Endothelial cell of umbilical vein (primary cell): Measurements from ENCODE around the gene SKA1. TPM values are rescaled to one million over a fixed set of nuclear protein-coding genes. Genes with fewer than 3 reads are reported as not detected.

Experiments used
- BruUV-seq: library from RNA; stranded (reverse); fragments of 400-500 nt; replicated peaks from 2 replicates; lab custom pipeline; 2021; lab: Mats Ljungman, UMichigan
- CTCF ChIA-PET: fragments of 300-600, 350-600 bp; sonication (Branson Sonifier 250); formaldehyde crosslinking; loops from one replicate; lab custom pipeline; 2021; ENCODE audit warnings: antibody characterized with exemption, inconsistent platforms; lab: Charles Lee
- POLR2A ChIA-PET: fragments of 300-600, 350-600 bp; sonication (Branson Sonifier 250); formaldehyde crosslinking; loops from one replicate; lab custom pipeline; 2021; ENCODE audit warnings: antibody characterized with exemption, inconsistent platforms; lab: Charles Lee
- DNase-seq: peaks from one replicate; pipeline ENCODE4 v3.0.0-alpha.2; 2011; ENCODE audit warnings: low read depth, low spot score
- FAIRE-seq: peaks from 2 replicates; lab custom pipeline; 2011; peaks lifted over from hg19 to GRCh38; lab: Jason Lieb, UNC
- H2AFZ ChIP-seq: 2 replicates; pipeline ENCODE4 v1.6.0; 2012; ENCODE audit warnings: low read depth, low read length, control low read depth, inconsistent platforms
- H3K27ac ChIP-seq: 2 replicates; pipeline ENCODE4 v1.5.1; 2011; ENCODE audit warnings: low read depth, mild to moderate bottlenecking, control low read depth, low read length, moderate library complexity; ENCODE audit not compliant: insufficient read depth
- H3K27me3 ChIP-seq, 2 experiments: 2 replicates each; pipeline versions ENCODE4 v1.6.0 to v1.6.1; 2011; ENCODE audit warnings: low read length in 2 of 2, mixed read lengths in 1 of 2; ENCODE audit not compliant: control insufficient read depth in 2 of 2, insufficient read depth in 2 of 2
- H3K36me3 ChIP-seq, 2 experiments: 2 replicates in 1 of 2; 3 replicates in 1 of 2; pipeline ENCODE4 v1.5.1; 2011; ENCODE audit warnings: low read length in 2 of 2, mild to moderate bottlenecking in 1 of 2, moderate library complexity in 1 of 2; ENCODE audit not compliant: control insufficient read depth in 2 of 2, insufficient read depth in 2 of 2; ENCODE audit errors: extremely low read depth in 1 of 2
- H3K4me1 ChIP-seq: 3 replicates; pipeline ENCODE4 v1.5.1; 2011; ENCODE audit warnings: mild to moderate bottlenecking, low read length; ENCODE audit not compliant: control insufficient read depth, insufficient read depth; ENCODE audit errors: extremely low read depth
- H3K4me2 ChIP-seq: 2 replicates; pipeline ENCODE4 v1.6.1; 2011; ENCODE audit warnings: low read length, control low read depth, mixed read lengths; ENCODE audit not compliant: insufficient read depth
- H3K4me3 ChIP-seq, 3 experiments: fragments of 200-600 bp in 1 of 3; sonication (generic), shearing (Covaris generic) in 1 of 3; replicated peaks in 1 of 3; 2 replicates each; pipeline ENCODE4 v1.5.1; 2011 to 2016; ENCODE audit warnings: control low read depth in 3 of 3, low read length in 3 of 3, mild to moderate bottlenecking in 2 of 3, inconsistent platforms in 1 of 3, low read depth in 1 of 3, moderate library complexity in 1 of 3; ENCODE audit not compliant: insufficient read depth in 1 of 3
- H3K79me2 ChIP-seq: 2 replicates; pipeline ENCODE4 v1.6.0; 2012; ENCODE audit warnings: low read length, inconsistent platforms; ENCODE audit not compliant: control insufficient read depth, insufficient read depth
- H3K9ac ChIP-seq: replicated peaks from 2 replicates; pipeline ENCODE3; 2011; ENCODE audit warnings: low read length, control low read depth; ENCODE audit not compliant: insufficient read depth; ENCODE audit errors: extremely low read depth
- H3K9me1 ChIP-seq: replicated peaks from 3 replicates; pipeline ENCODE4 v1.6.0; 2011; ENCODE audit warnings: mild to moderate bottlenecking, low read length; ENCODE audit not compliant: control insufficient read depth, insufficient read depth; ENCODE audit errors: extremely low read depth
- H3K9me3 ChIP-seq: replicated peaks from 2 replicates; pipeline ENCODE4 v1.5.1; 2012; ENCODE audit warnings: low read length, inconsistent platforms; ENCODE audit not compliant: control insufficient read depth, insufficient read depth
- H4K20me1 ChIP-seq: replicated peaks from 2 replicates; pipeline ENCODE3; 2011; ENCODE audit warnings: mild to moderate bottlenecking, low read length; ENCODE audit not compliant: control insufficient read depth, insufficient read depth; ENCODE audit errors: extremely low read depth
- EZH2 ChIP-seq: IDR thresholded peaks from 2 replicates; pipeline ENCODE4 v1.6.1; 2012; ENCODE audit warnings: borderline replicate concordance, low read depth, mild to moderate bottlenecking, moderate library complexity, low read length, inconsistent platforms; ENCODE audit not compliant: severe bottlenecking
- FOS ChIP-seq: IDR thresholded peaks from 2 replicates; pipeline ENCODE4 v1.6.1; 2011; ENCODE audit warnings: mild to moderate bottlenecking, low read length, moderate library complexity, borderline replicate concordance; ENCODE audit not compliant: insufficient read depth
- GATA2 ChIP-seq: IDR thresholded peaks from 2 replicates; pipeline ENCODE4 v1.7.0; 2011; ENCODE audit warnings: low read depth, mild to moderate bottlenecking, moderate library complexity, mixed read lengths, low read length; ENCODE audit not compliant: insufficient read length, insufficient read depth
- JUN ChIP-seq: IDR thresholded peaks from 2 replicates; pipeline ENCODE4 v1.6.1; 2011; ENCODE audit warnings: borderline replicate concordance, low read depth; ENCODE audit not compliant: insufficient read length, insufficient read depth
- MYC ChIP-seq: IDR thresholded peaks from one replicate; pipeline ENCODE4 v1.6.1; 2011; ENCODE audit warnings: mild to moderate bottlenecking, low read depth, low read length
- POLR2A ChIP-seq: IDR thresholded peaks from 2 replicates; pipeline ENCODE4 v1.6.1; 2012; ENCODE audit warnings: low read depth, mild to moderate bottlenecking, control low read depth, low read length
- POLR2AphosphoS5 ChIP-seq: IDR thresholded peaks from 2 replicates; pipeline ENCODE4 v1.6.1; 2012; ENCODE audit warnings: low read depth, mild to moderate bottlenecking, control low read depth, low read length, moderate library complexity; ENCODE audit not compliant: insufficient read depth
- dilution Hi-C: fragments of 300-500 bp; cut with MboI; formaldehyde crosslinking; loops from one replicate; pipeline ENCODE4 v1.15.0; 2019; ENCODE audit warnings: low sequenced_read_pairs; ENCODE audit not compliant: extremely low pct_ligation_motif_present
- intact Hi-C: fragments of 100-400 bp; cut with micrococcal nuclease; formaldehyde crosslinking; loops from one replicate; pipeline ENCODE4 v1.10.0; 2022
- polyA plus RNA-seq, 4 experiments: library from polyadenylated mRNA; depleted of rRNA in 3 of 4; stranded (reverse) in 3 of 4; unstranded in 1 of 4; fragments of >200 nt; gene quantifications; 2 replicates each; pipeline versions ENCODE4 v1.2.1 to v1.2.3, GENCODE V29; 2011 to 2012; ENCODE audit warnings: missing spikeins in 1 of 4
- total RNA-seq: library from RNA; stranded (reverse); gene quantifications from 2 replicates; pipeline ENCODE4 v1.2.3, GENCODE V29; 2021
- TF ChIP-seq, protein P1 (sequence below): IDR thresholded peaks from 2 replicates; pipeline ENCODE4 v1.6.1; 2011; ENCODE audit not compliant: insufficient read depth, insufficient read length
- TF ChIP-seq, protein P2 (sequence below), 2 donors: IDR thresholded peaks; 1 replicate in 1 of 2; 2 replicates in 1 of 2; pipeline ENCODE4 v1.5.1; 2011; ENCODE audit warnings: low read length in 2 of 2, mild to moderate bottlenecking in 2 of 2, moderate library complexity in 2 of 2, control low read depth in 1 of 2, inconsistent platforms in 1 of 2, low read depth in 1 of 2; ENCODE audit not compliant: insufficient read depth in 1 of 2; ENCODE audit errors: extremely low read depth in 1 of 2

SKA1 gene
- total and polyA plus RNA-seq, 2 donors (not counting 3 experiments of a cell fraction or from before 2014, with no cell fraction given), result 8.7 to 23.9 TPM

DNA sequence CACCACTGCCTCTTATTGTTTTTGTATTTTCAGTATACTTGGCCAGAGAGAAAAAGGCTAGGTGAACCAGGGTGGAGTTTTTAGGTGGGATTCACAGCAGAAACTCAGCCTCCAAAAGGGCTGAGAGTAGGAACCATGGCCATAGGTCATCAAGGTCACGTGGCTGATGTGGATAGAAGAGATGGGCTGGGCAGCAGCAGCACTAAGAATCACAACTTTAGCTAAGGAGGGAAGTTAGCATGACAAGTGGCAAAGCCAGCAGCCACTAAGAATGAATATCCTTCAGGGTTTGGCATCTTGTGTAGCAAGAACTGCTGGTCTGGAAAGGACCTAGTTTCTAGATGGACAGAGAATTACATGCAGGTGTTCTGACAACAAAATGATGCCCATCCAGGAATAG is 43.2 kb upstream of the SKA1 start:
- Histone ChIP-seq H3K27ac (no peak overlapping the region), H3K9me1 (no peaks in the 10 kb centered on the region), H3K4me3 (no peak overlapping the region), H2AFZ (no peak overlapping the region), H3K79me2 (no peaks in the 10 kb centered on the region), H3K27me3 (no peaks in the 10 kb centered on the region), H3K9me3 (no peaks in the 10 kb centered on the region), H3K4me1 (no peaks in the 10 kb centered on the region), H3K9ac (no peak overlapping the region), H4K20me1 (no peaks in the 10 kb centered on the region), H3K4me2 (no peak overlapping the region), H3K36me3 (no peaks in the 10 kb centered on the region)
- DNase-seq (no peak), FAIRE-seq (no peak)
- CTCF ChIA-PET, result interaction anchor here (1.1 kb wide), 1 partner anchor 25 kb away, joined by 3 read pairs; no protein-coding TSS in a partner anchor
- intact Hi-C loops (no loop called here), dilution Hi-C loops (no loop called here)
- TF ChIP-seq EZH2 (no peak), POLR2A (no peak), POLR2AphosphoS5 (no peak), MYC (no peak), JUN (no peak), FOS (no peak), GATA2 (no peak)
- TF ChIP-seq, protein P1, sequence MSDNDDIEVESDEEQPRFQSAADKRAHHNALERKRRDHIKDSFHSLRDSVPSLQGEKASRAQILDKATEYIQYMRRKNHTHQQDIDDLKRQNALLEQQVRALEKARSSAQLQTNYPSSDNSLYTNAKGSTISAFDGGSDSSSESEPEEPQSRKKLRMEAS, result no peak
- TF ChIP-seq, protein P2, sequence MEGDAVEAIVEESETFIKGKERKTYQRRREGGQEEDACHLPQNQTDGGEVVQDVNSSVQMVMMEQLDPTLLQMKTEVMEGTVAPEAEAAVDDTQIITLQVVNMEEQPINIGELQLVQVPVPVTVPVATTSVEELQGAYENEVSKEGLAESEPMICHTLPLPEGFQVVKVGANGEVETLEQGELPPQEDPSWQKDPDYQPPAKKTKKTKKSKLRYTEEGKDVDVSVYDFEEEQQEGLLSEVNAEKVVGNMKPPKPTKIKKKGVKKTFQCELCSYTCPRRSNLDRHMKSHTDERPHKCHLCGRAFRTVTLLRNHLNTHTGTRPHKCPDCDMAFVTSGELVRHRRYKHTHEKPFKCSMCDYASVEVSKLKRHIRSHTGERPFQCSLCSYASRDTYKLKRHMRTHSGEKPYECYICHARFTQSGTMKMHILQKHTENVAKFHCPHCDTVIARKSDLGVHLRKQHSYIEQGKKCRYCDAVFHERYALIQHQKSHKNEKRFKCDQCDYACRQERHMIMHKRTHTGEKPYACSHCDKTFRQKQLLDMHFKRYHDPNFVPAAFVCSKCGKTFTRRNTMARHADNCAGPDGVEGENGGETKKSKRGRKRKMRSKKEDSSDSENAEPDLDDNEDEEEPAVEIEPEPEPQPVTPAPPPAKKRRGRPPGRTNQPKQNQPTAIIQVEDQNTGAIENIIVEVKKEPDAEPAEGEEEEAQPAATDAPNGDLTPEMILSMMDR (IDR thresholded peaks at IDR 0.05; ENCODE audit: extremely low read depth in 1 of 2, insufficient read depth in 1 of 2, low read depth in 1 of 2, low read length in 2 of 2), result no peak
- no TSS peak for BruUV-seq
- POLR2A ChIA-PET, result no interaction called here
